ENCODE results near the gene THOC1.

THOC1 gene

GRCh38 chr18:213505-213904 lies 54.3 kb downstream of the THOC1 start:
- no peak for DNase-seq (ENCODE audit: low read depth in 2 of 2)

GRCh38 chr18:212780-213179 lies 55.1 kb downstream of the THOC1 start:
- DNase-seq (ENCODE audit: low read depth in 2 of 2), result no peak

- no peak for DNase-seq (ENCODE audit: low read depth in 2 of 2)
These were observed 56.3 kb downstream of the THOC1 start for GRCh38 chr18:211582-211981.

GRCh38 chr18:210733-211132 lies 57.1 kb downstream of the THOC1 start:
- no peak for DNase-seq (ENCODE audit: low read depth in 2 of 2)

DNA sequence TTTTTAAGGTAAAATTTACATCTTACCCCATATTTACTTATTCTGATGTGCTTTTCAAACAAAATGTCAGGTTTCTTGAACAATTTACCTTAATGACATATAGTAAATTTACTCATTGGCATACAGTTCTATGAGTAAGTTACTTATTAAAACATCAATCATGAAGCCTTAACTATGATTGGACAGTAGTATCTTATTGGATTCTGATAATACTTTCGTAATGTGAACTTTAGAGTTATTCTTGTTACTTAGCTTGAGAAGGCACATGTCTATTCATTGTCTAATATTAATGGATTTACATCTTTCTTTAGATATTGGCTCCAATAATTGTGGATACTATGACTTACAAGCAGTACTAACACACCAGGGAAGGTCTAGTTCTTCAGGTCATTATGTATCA lies 57.8 kb downstream of the THOC1 start:
- DNase-seq (ENCODE audit: low read depth in 2 of 2), result no peak

DNA sequence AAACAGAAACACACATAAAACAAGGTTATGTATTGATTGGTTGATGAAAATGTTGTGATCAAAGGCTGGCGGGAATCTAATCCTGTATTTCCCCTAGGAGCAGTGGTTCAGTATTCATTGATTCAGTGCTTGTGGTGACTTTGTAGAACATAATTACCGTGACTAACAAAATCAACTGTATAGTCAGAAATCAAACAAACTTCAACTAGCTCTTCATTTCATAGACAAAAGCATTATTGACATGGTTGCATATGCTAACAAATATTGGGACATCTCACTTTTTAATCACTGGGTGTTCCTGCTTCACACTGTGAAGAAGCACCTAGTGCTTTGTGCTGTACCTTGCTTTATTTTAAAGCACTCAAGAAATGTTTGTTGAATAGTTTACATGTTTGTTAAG lies 68.1 kb downstream of the THOC1 start:
- no peak for DNase-seq (ENCODE audit: low read depth in 2 of 2)

DNA sequence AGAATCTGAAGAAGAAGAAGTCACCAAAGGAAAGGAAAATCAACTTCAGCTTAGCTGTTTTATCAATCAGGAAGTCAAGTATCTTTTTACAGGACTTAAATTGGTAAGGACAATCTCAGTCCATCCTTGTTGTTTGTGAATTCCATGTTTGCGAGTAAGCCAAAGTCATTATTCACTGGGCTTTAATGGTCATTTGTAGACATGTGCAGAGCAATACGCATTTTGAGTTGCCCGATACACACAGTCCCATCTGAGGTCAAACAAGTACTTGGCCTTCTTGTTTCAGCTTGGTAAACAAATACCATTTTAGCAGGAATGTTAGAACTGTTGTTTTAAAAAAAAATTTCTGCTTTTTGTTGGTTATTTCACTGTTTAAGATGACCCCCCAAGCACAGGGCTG lies 68.6 kb downstream of the THOC1 start:
- DNase-seq (ENCODE audit: low read depth in 2 of 2), result no peak

- no peak for DNase-seq (ENCODE audit: low read depth in 2 of 2)
These were observed 72.2 kb downstream of the THOC1 start for GRCh38 chr18:195651-196050.

- no peak for DNase-seq (ENCODE audit: low read depth in 2 of 2)
These were observed 75.0 kb downstream of the THOC1 start for GRCh38 chr18:192801-193200.

DNA sequence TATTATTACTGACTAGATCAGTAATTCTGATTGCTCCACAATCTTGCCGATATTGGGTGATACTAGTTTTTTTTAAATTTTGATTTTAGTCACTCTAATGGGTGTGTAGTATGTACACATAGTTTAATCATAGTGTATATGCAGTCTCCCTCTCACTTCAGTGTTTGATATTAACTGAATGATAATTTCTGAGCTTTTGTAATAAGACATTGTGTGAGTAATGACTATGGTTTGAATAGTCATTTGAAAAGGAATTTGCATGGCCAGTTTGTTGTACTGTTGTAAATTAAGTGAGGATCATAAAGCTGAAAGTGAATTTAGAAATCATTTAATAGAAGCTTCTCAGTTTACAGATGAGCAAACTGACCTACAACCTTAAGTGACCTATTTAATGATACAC lies 76.1 kb downstream of the THOC1 start:
- no peak for DNase-seq (ENCODE audit: low read depth in 2 of 2)

DNA sequence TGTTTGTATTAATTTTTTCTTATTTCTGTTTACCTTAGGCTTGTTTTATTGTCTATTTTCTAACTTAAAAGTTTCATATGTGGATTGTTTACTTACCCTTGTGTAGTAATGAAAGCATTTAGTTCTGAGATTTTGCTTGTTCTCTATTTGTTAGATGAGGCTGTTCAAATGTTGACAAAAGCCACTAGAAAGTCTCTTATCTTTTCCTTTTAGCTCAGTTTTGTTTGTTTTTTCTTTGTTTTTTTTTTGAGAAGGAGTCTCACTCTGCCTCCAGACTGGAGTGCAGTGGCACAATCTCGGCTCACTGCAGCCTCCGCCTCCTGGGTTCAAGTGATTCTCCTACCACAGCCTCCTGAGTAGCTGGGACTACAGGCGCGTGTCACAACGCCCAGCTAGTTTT lies 78.6 kb downstream of the THOC1 start:
- DNase-seq (ENCODE audit: low read depth in 2 of 2), result no peak

- no peak for DNase-seq (ENCODE audit: low read depth in 2 of 2)
These were observed 84.1 kb downstream of the THOC1 start for GRCh38 chr18:183769-184168.

- DNase-seq (ENCODE audit: low read depth in 2 of 2), result no peak
These were observed 86.1 kb downstream of the THOC1 start for GRCh38 chr18:181711-182110.

DNA sequence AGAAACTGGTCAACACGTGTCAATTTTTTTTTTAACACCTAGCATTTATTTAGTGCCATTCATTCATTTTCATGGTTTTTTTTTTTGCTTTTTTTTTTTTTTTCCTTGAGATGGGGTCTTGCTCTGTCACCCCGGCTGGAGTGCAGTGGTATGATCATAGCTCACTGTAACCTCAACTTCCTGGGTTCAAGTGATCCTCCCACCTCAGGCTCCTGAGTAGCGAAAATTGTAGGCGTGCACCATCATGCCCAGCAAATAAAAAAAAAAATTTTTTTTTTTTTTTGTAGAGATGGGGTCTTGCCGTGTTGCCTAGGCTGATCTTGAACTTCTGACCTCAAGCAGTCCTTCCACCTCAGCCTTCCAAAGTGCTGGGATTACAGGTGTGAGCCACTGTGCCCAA lies 88.3 kb downstream of the THOC1 start:
- DNase-seq (ENCODE audit: low read depth in 2 of 2), result no peak

GRCh38 chr18:172361-172760 lies 95.5 kb downstream of the THOC1 start:
- no peak for DNase-seq (ENCODE audit: low read depth in 2 of 2)

All from stimulated activated CD4-positive, alpha-beta T cell treated with anti-CD3 and anti-CD28 coated beads, Interleukin-1b, Interleukin-23, amount 100 ng/mL, for 1 hour (primary cell).